ENCODE measurements around the gene ALG6.

The ALG6 gene

GRCh38 chr1:63423649-63424048, 56.2 kb downstream of the ALG6 start:
- DNase-seq (ENCODE audit: extremely low read depth, insufficient read length): no peak
- no peaks in the 10 kb centered on the region for H3K36me3 ChIP-seq (ENCODE audit: control insufficient read depth, insufficient read depth, low read length)
- TF ChIP-seq CTCF (IDR thresholded peaks at IDR 0.05; ENCODE audit: insufficient read depth, low read length, poor library complexity, severe bottlenecking): no peak
- no peak overlapping the region for H3K4me3 ChIP-seq (replicated peaks; ENCODE audit: low read depth, low read length)
- no peaks in the 10 kb centered on the region for H3K27me3 ChIP-seq (replicated peaks; ENCODE audit: control insufficient read depth, insufficient read depth, low read length)

- no peaks in the 10 kb centered on the region for H3K27me3 ChIP-seq (replicated peaks; ENCODE audit: control insufficient read depth, insufficient read depth, low read length)
- no peak for TF ChIP-seq CTCF (IDR thresholded peaks at IDR 0.05; ENCODE audit: insufficient read depth, low read length, poor library complexity, severe bottlenecking)
- H3K36me3 ChIP-seq (ENCODE audit: control insufficient read depth, insufficient read depth, low read length): no peaks in the 10 kb centered on the region
- no peak for DNase-seq (ENCODE audit: extremely low read depth, insufficient read length)
- no peak overlapping the region for H3K4me3 ChIP-seq (replicated peaks; ENCODE audit: low read depth, low read length)
Observed at GRCh38 chr1:63428815-63429214, 61.4 kb downstream of the ALG6 start.

GRCh38 chr1:63429281-63429680, 61.9 kb downstream of the ALG6 start:
- no peak overlapping the region for H3K4me3 ChIP-seq (replicated peaks; ENCODE audit: low read depth, low read length)
- TF ChIP-seq CTCF (IDR thresholded peaks at IDR 0.05; ENCODE audit: insufficient read depth, low read length, poor library complexity, severe bottlenecking): no peak
- no peaks in the 10 kb centered on the region for H3K27me3 ChIP-seq (replicated peaks; ENCODE audit: control insufficient read depth, insufficient read depth, low read length)
- DNase-seq (ENCODE audit: extremely low read depth, insufficient read length): no peak
- no peaks in the 10 kb centered on the region for H3K36me3 ChIP-seq (ENCODE audit: control insufficient read depth, insufficient read depth, low read length)

GRCh38 chr1:63435161-63435560, 67.7 kb downstream of the ALG6 start:
- TF ChIP-seq CTCF (IDR thresholded peaks at IDR 0.05; ENCODE audit: insufficient read depth, low read length, poor library complexity, severe bottlenecking): no peak
- Histone ChIP-seq H3K4me3 (replicated peaks; ENCODE audit: low read depth, low read length) (no peak overlapping the region), H3K36me3 (ENCODE audit: control insufficient read depth, insufficient read depth, low read length) (peaks cover 1% of the 10 kb centered on the region), H3K27me3 (replicated peaks; ENCODE audit: control insufficient read depth, insufficient read depth, low read length) (no peaks in the 10 kb centered on the region)
- DNase-seq (ENCODE audit: extremely low read depth, insufficient read length): no peak

- Histone ChIP-seq H3K4me3 (replicated peaks; ENCODE audit: low read depth, low read length) (no peak overlapping the region), H3K36me3 (ENCODE audit: control insufficient read depth, insufficient read depth, low read length) (peaks cover 1% of the 10 kb centered on the region), H3K27me3 (replicated peaks; ENCODE audit: control insufficient read depth, insufficient read depth, low read length) (no peaks in the 10 kb centered on the region)
- TF ChIP-seq CTCF (IDR thresholded peaks at IDR 0.05; ENCODE audit: insufficient read depth, low read length, poor library complexity, severe bottlenecking): no peak
- no peak for DNase-seq (ENCODE audit: extremely low read depth, insufficient read length)
Observed at GRCh38 chr1:63442141-63442475, 74.7 kb downstream of the ALG6 start.

- DNase-seq (ENCODE audit: extremely low read depth, insufficient read length): no peak
- H3K36me3 ChIP-seq (ENCODE audit: control insufficient read depth, insufficient read depth, low read length): no peaks in the 10 kb centered on the region
- no peak overlapping the region for H3K4me3 ChIP-seq (replicated peaks; ENCODE audit: low read depth, low read length)
- no peak for TF ChIP-seq CTCF (IDR thresholded peaks at IDR 0.05; ENCODE audit: insufficient read depth, low read length, poor library complexity, severe bottlenecking)
- H3K27me3 ChIP-seq (replicated peaks; ENCODE audit: control insufficient read depth, insufficient read depth, low read length): no peaks in the 10 kb centered on the region
Observed at GRCh38 chr1:63448731-63449246, 81.4 kb downstream of the ALG6 start.

Data from GM06990 (cell line).